K562 (cell line): ENCODE results near the gene HEY2. TPM values are rescaled to one million over a fixed set of nuclear protein-coding genes. Genes with fewer than 3 reads are reported as not detected.

ENCODE experiments used
- ERF ChIP-seq: fragments of 450-650 bp; formaldehyde crosslinking; IDR thresholded peaks from 2 replicates; pipeline ENCODE4 v1.4.0; 2020; ENCODE audit warnings: mild to moderate bottlenecking, mixed read lengths
- ETV5 ChIP-seq: sonication (generic); formaldehyde crosslinking; IDR thresholded peaks from 2 replicates; pipeline ENCODE4 v1.4.0; 2020; ENCODE audit warnings: low read depth, mild to moderate bottlenecking, missing genetic modification reagents
- FOXJ2 ChIP-seq: fragments of 200-800 bp; sonication (Bioruptor generic); IDR thresholded peaks from 2 replicates; pipeline ENCODE4 v1.6.1; 2016; ENCODE audit warnings: missing genetic modification characterization, missing compliant biosample characterization
- KLF16 ChIP-seq: IDR thresholded peaks from 2 replicates; pipeline ENCODE4 v1.6.1; 2016; ENCODE audit warnings: antibody characterized with exemption
- POLR2AphosphoS2 ChIP-seq: IDR thresholded peaks from 2 replicates; pipeline ENCODE4 v1.6.1; 2012; ENCODE audit warnings: low read length, improper control_type of control experiment
- SAFB ChIP-seq: fragments of 200-400 bp; formaldehyde crosslinking; IDR thresholded peaks from 2 replicates; pipeline ENCODE4 v1.6.1; 2017; ENCODE audit warnings: low read depth, low read length, borderline replicate concordance
- ZKSCAN1 ChIP-seq: fragments of 150-350 bp; IDR thresholded peaks from 2 replicates; pipeline ENCODE4 v1.6.1; 2016; ENCODE audit warnings: low read depth, low read length
- polyA plus RNA-seq, 8 experiments: library from polyadenylated mRNA; depleted of rRNA in 4 of 8; stranded (reverse) in 5 of 8; unstranded in 3 of 8; fragments of >200 nt; fragmentation: Nextera tagmentation in 2 of 8; fragmentation: Illumina TruSeq in 1 of 8; extraction: Ambion mirVana in 2 of 8; extraction: Trizol in 1 of 8; gene quantifications; 2 replicates each; pipeline versions ENCODE4 v1.2.1 to v1.2.3, GENCODE V29; 2011 to 2014; ENCODE audit warnings: inconsistent platforms in 1 of 8, missing spikeins in 1 of 8
- total RNA-seq, 7 experiments: library from RNA; depleted of rRNA in 6 of 7; stranded (reverse); fragments of >200 nt in 6 of 7; fragmentation: Illumina TruSeq in 2 of 7; extraction: Trizol in 2 of 7; gene quantifications; 2 replicates each; pipeline versions ENCODE4 v1.2.1 to v1.2.3, GENCODE V29; 2011 to 2021; ENCODE audit warnings: low replicate concordance in 1 of 7
- TF ChIP-seq, protein P1 (sequence below): fragments of 450-650 bp; IDR thresholded peaks from 2 replicates; pipeline ENCODE4 v1.6.1; 2017; ENCODE audit warnings: antibody characterized with exemption, mild to moderate bottlenecking
- TF ChIP-seq, protein P2 (sequence below): fragments of 200-800 bp; sonication (Bioruptor generic); IDR thresholded peaks from 2 replicates; pipeline ENCODE4 v1.6.1; 2017; ENCODE audit warnings: missing genetic modification characterization, missing compliant biosample characterization
- TF ChIP-seq, protein P3 (sequence below): sonication (generic); formaldehyde crosslinking; IDR thresholded peaks from 2 replicates; pipeline ENCODE4 v1.8.0; 2023; ENCODE audit warnings: missing genetic modification reagents, mild to moderate bottlenecking, borderline replicate concordance
- TF ChIP-seq, protein P4 (sequence below): fragments of 250-450 bp; sonication (Bioruptor Pico); IDR thresholded peaks from 2 replicates; pipeline ENCODE4 v1.8.0; 2022; ENCODE audit warnings: inconsistent platforms, mild to moderate bottlenecking, moderate library complexity, borderline replicate concordance
- TF ChIP-seq, protein P5 (sequence below): sonication (generic); formaldehyde crosslinking; IDR thresholded peaks from 2 replicates; pipeline ENCODE4 v1.8.0; 2022; ENCODE audit warnings: missing genetic modification reagents, mild to moderate bottlenecking, moderate library complexity, borderline replicate concordance

Gene HEY2
- total and polyA plus RNA-seq, 9 of the 15 experiments (the other 6 are each of a cell fraction or from before 2014, with no cell fraction given): 0.03 to 0.07 (median 0.06) TPM; not detected in 5

DNA sequence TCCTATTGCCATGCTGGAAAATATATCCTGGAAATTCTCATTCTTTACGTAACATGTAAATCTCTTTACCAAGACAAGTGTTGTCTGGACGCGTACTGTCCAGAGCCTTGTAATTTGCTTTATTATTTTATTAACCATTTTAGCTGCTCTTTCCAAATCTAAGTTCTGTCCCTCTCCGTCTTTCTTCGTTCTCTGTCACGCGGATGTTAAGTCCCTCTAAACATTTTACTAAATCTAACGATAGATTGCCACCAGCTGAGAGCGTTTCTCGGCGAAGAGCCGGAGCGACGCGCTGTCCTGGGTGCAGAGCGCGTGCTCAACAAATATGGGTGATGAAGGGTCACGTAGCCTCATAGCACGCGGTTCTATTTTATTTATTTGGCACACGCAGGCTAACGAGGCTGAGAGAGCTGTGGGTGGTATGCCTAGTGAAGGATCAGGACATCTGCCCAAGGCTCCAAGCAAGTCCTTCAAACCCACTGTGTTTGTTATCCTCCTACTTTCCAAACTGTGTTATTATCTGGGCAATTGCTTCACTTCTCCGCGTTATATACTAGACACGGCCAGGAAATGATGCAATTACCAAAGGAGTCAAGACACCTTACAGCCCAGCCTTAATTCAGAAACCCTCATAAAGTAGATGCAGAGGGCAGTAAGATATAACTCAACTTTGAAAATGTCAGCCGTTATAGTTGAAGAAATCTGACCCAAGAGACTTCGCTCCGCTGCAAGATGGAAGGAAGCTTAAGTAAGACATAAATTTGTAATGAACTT, 31.3 kb downstream of the HEY2 start (continued):
- TF ChIP-seq, protein P1, sequence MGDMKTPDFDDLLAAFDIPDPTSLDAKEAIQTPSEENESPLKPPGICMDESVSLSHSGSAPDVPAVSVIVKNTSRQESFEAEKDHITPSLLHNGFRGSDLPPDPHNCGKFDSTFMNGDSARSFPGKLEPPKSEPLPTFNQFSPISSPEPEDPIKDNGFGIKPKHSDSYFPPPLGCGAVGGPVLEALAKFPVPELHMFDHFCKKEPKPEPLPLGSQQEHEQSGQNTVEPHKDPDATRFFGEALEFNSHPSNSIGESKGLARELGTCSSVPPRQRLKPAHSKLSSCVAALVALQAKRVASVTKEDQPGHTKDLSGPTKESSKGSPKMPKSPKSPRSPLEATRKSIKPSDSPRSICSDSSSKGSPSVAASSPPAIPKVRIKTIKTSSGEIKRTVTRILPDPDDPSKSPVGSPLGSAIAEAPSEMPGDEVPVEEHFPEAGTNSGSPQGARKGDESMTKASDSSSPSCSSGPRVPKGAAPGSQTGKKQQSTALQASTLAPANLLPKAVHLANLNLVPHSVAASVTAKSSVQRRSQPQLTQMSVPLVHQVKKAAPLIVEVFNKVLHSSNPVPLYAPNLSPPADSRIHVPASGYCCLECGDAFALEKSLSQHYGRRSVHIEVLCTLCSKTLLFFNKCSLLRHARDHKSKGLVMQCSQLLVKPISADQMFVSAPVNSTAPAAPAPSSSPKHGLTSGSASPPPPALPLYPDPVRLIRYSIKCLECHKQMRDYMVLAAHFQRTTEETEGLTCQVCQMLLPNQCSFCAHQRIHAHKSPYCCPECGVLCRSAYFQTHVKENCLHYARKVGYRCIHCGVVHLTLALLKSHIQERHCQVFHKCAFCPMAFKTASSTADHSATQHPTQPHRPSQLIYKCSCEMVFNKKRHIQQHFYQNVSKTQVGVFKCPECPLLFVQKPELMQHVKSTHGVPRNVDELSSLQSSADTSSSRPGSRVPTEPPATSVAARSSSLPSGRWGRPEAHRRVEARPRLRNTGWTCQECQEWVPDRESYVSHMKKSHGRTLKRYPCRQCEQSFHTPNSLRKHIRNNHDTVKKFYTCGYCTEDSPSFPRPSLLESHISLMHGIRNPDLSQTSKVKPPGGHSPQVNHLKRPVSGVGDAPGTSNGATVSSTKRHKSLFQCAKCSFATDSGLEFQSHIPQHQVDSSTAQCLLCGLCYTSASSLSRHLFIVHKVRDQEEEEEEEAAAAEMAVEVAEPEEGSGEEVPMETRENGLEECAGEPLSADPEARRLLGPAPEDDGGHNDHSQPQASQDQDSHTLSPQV: peak; percentile 84
- TF ChIP-seq ETV5 (CRISPR knock-in tag): peak; percentile 78
- TF ChIP-seq FOXJ2 (tag): no peak
- no peak for TF ChIP-seq KLF16
- TF ChIP-seq, protein P2, sequence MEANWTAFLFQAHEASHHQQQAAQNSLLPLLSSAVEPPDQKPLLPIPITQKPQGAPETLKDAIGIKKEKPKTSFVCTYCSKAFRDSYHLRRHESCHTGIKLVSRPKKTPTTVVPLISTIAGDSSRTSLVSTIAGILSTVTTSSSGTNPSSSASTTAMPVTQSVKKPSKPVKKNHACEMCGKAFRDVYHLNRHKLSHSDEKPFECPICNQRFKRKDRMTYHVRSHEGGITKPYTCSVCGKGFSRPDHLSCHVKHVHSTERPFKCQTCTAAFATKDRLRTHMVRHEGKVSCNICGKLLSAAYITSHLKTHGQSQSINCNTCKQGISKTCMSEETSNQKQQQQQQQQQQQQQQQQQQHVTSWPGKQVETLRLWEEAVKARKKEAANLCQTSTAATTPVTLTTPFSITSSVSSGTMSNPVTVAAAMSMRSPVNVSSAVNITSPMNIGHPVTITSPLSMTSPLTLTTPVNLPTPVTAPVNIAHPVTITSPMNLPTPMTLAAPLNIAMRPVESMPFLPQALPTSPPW (CRISPR knock-in tag): 0 out of 2 replicates have a peak, but pooled peaks have one; percentile 23
- TF ChIP-seq, protein P3, sequence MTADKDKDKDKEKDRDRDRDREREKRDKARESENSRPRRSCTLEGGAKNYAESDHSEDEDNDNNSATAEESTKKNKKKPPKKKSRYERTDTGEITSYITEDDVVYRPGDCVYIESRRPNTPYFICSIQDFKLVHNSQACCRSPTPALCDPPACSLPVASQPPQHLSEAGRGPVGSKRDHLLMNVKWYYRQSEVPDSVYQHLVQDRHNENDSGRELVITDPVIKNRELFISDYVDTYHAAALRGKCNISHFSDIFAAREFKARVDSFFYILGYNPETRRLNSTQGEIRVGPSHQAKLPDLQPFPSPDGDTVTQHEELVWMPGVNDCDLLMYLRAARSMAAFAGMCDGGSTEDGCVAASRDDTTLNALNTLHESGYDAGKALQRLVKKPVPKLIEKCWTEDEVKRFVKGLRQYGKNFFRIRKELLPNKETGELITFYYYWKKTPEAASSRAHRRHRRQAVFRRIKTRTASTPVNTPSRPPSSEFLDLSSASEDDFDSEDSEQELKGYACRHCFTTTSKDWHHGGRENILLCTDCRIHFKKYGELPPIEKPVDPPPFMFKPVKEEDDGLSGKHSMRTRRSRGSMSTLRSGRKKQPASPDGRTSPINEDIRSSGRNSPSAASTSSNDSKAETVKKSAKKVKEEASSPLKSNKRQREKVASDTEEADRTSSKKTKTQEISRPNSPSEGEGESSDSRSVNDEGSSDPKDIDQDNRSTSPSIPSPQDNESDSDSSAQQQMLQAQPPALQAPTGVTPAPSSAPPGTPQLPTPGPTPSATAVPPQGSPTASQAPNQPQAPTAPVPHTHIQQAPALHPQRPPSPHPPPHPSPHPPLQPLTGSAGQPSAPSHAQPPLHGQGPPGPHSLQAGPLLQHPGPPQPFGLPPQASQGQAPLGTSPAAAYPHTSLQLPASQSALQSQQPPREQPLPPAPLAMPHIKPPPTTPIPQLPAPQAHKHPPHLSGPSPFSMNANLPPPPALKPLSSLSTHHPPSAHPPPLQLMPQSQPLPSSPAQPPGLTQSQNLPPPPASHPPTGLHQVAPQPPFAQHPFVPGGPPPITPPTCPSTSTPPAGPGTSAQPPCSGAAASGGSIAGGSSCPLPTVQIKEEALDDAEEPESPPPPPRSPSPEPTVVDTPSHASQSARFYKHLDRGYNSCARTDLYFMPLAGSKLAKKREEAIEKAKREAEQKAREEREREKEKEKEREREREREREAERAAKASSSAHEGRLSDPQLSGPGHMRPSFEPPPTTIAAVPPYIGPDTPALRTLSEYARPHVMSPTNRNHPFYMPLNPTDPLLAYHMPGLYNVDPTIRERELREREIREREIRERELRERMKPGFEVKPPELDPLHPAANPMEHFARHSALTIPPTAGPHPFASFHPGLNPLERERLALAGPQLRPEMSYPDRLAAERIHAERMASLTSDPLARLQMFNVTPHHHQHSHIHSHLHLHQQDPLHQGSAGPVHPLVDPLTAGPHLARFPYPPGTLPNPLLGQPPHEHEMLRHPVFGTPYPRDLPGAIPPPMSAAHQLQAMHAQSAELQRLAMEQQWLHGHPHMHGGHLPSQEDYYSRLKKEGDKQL (CRISPR knock-in tag): 0 out of 2 replicates have a peak, but pooled peaks have one; percentile 84
- no peak for TF ChIP-seq ERF
- no peak for TF ChIP-seq ZKSCAN1
- TF ChIP-seq, protein P4, sequence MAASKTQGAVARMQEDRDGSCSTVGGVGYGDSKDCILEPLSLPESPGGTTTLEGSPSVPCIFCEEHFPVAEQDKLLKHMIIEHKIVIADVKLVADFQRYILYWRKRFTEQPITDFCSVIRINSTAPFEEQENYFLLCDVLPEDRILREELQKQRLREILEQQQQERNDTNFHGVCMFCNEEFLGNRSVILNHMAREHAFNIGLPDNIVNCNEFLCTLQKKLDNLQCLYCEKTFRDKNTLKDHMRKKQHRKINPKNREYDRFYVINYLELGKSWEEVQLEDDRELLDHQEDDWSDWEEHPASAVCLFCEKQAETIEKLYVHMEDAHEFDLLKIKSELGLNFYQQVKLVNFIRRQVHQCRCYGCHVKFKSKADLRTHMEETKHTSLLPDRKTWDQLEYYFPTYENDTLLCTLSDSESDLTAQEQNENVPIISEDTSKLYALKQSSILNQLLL (CRISPR knock-in tag): no peak
- TF ChIP-seq SAFB: no peak
- TF ChIP-seq, protein P5, sequence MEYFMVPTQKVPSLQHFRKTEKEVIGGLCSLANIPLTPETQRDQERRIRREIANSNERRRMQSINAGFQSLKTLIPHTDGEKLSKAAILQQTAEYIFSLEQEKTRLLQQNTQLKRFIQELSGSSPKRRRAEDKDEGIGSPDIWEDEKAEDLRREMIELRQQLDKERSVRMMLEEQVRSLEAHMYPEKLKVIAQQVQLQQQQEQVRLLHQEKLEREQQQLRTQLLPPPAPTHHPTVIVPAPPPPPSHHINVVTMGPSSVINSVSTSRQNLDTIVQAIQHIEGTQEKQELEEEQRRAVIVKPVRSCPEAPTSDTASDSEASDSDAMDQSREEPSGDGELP: peak; percentile 89; the same call in 1 of the 2 replicates
- TF ChIP-seq POLR2AphosphoS2: no peak; the same call in 1 of the 2 replicates
